Measurements from ENCODE around the gene ANGPTL1.

The ANGPTL1 gene

GRCh38 chr1:178847396-178847849 is 23.5 kb downstream of the ANGPTL1 start:
- H3K4me3 ChIP-seq (ENCODE audit: low read depth, low read length): no peak overlapping the region
- no peak for TF ChIP-seq CTCF (IDR thresholded peaks at IDR 0.05; ENCODE audit: low read depth, low read length)

GRCh38 chr1:178846306-178846705 is 24.6 kb downstream of the ANGPTL1 start:
- no peak overlapping the region for H3K4me3 ChIP-seq (ENCODE audit: low read depth, low read length)
- no peak for TF ChIP-seq CTCF (IDR thresholded peaks at IDR 0.05; ENCODE audit: low read depth, low read length)

GRCh38 chr1:178844436-178844835 is 26.4 kb downstream of the ANGPTL1 start:
- TF ChIP-seq CTCF (IDR thresholded peaks at IDR 0.05; ENCODE audit: low read depth, low read length): no peak
- no peak overlapping the region for H3K4me3 ChIP-seq (ENCODE audit: low read depth, low read length)

GRCh38 chr1:178825167-178825566 is 45.7 kb downstream of the ANGPTL1 start:
- H3K4me3 ChIP-seq (ENCODE audit: low read depth, low read length): no peak overlapping the region
- TF ChIP-seq CTCF (IDR thresholded peaks at IDR 0.05; ENCODE audit: low read depth, low read length): no peak

GRCh38 chr1:178821134-178821866 is 49.6 kb downstream of the ANGPTL1 start:
- no peak overlapping the region for H3K4me3 ChIP-seq (ENCODE audit: low read depth, low read length)
- TF ChIP-seq CTCF (IDR thresholded peaks at IDR 0.05; ENCODE audit: low read depth, low read length): no peak

GRCh38 chr1:178819123-178819522 is 51.8 kb downstream of the ANGPTL1 start:
- TF ChIP-seq CTCF (IDR thresholded peaks at IDR 0.05; ENCODE audit: low read depth, low read length): no peak
- H3K4me3 ChIP-seq (ENCODE audit: low read depth, low read length): no peak overlapping the region

- TF ChIP-seq CTCF (IDR thresholded peaks at IDR 0.05; ENCODE audit: low read depth, low read length): no peak
- no peak overlapping the region for H3K4me3 ChIP-seq (ENCODE audit: low read depth, low read length)
Observed at GRCh38 chr1:178818416-178818815, 52.5 kb downstream of the ANGPTL1 start.

Data from WI38 (cell line).